ENCODE measurements around the gene GATAD2A. TPM values are rescaled to one million over a fixed set of nuclear protein-coding genes. Genes with fewer than 3 reads are reported as not detected.

The GATAD2A gene
- total and polyA plus RNA-seq, 2 of the 13 experiments (the other 11 are each of a cell fraction or from before 2014, with no cell fraction given): 16.8 to 28.6 TPM

DNA sequence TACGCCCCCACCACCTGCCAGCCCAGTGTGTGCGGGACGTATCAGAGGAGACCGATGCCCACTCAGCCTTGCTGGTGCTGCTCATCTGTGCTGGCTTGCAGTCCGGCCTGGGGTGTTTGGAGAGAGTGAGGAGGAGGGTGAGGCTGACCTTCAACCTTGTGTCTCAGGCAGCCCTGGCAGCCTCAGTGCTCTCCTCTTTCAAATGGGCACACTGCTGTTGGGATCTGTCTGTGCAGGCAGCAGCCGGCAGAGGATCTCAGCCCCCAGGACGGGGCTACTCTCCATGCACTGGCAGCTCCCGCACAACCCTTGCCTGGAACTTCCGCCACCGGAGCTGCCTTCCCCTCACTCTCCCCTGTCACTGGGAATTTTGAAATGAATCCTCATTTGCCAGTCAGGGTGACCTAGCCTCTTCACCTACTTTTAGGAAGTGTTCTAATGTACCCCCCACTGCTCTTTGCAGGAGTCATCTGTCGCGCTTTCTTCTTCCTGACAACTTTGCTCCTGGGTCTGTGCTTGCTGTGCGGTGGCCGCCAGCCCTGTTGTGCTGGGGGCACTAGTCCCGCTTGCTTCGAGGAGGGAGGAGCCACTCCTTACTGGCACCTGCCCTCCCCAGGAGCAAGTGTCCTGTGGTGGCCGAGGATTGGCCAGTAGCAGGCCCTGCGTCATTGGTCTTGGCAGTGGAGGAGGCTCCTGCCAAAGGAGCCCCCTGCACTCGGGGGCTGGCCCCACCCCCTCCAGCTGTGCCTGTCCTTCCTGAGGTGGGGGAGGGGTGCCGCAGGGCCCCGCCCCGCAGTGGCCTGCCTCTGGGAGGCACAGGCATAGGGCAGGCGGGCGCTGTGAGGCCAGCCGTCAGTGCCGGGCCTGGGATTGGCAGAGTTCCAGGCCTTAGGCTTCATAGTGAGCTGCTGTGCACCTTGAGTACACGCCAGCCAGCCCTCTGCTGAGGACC lies 56.5 kb downstream of the GATAD2A start (continued):
- TF ChIP-seq, protein P1, sequence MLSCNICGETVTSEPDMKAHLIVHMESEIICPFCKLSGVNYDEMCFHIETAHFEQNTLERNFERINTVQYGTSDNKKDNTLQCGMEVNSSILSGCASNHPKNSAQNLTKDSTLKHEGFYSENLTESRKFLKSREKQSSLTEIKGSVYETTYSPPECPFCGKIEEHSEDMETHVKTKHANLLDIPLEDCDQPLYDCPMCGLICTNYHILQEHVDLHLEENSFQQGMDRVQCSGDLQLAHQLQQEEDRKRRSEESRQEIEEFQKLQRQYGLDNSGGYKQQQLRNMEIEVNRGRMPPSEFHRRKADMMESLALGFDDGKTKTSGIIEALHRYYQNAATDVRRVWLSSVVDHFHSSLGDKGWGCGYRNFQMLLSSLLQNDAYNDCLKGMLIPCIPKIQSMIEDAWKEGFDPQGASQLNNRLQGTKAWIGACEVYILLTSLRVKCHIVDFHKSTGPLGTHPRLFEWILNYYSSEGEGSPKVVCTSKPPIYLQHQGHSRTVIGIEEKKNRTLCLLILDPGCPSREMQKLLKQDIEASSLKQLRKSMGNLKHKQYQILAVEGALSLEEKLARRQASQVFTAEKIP (CRISPR knock-in tag; IDR thresholded peaks at IDR 0.05; ENCODE audit: borderline replicate concordance): no peak
- TF ChIP-seq, protein P2, sequence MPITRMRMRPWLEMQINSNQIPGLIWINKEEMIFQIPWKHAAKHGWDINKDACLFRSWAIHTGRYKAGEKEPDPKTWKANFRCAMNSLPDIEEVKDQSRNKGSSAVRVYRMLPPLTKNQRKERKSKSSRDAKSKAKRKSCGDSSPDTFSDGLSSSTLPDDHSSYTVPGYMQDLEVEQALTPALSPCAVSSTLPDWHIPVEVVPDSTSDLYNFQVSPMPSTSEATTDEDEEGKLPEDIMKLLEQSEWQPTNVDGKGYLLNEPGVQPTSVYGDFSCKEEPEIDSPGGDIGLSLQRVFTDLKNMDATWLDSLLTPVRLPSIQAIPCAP (CRISPR knock-in tag; IDR thresholded peaks at IDR 0.05; ENCODE audit: low read depth): no peak
- TF ChIP-seq MED8 (CRISPR knock-in tag; IDR thresholded peaks at IDR 0.05; ENCODE audit: insufficient replicate concordance) (no peak), ZBTB38 (CRISPR knock-in tag; IDR thresholded peaks at IDR 0.05) (peak; percentile 25; the same call in 1 of the 2 replicates), ZNF614 (CRISPR knock-in tag; IDR thresholded peaks at IDR 0.05; ENCODE audit: borderline replicate concordance) (no peak), EHMT2 (IDR thresholded peaks at IDR 0.05; ENCODE audit: borderline replicate concordance, low read depth, low read length) (no peak), KDM5A (IDR thresholded peaks at IDR 0.05; ENCODE audit: borderline replicate concordance, low read length) (no peak), TBP (CRISPR knock-in tag; IDR thresholded peaks at IDR 0.05) (no peak), ZNF253 (CRISPR knock-in tag; IDR thresholded peaks at IDR 0.05; ENCODE audit: borderline replicate concordance) (no peak)
- TF ChIP-seq, protein P3, sequence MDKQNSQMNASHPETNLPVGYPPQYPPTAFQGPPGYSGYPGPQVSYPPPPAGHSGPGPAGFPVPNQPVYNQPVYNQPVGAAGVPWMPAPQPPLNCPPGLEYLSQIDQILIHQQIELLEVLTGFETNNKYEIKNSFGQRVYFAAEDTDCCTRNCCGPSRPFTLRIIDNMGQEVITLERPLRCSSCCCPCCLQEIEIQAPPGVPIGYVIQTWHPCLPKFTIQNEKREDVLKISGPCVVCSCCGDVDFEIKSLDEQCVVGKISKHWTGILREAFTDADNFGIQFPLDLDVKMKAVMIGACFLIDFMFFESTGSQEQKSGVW (CRISPR knock-in tag; IDR thresholded peaks at IDR 0.05; ENCODE audit: borderline replicate concordance): no peak
- TF ChIP-seq, protein P4, sequence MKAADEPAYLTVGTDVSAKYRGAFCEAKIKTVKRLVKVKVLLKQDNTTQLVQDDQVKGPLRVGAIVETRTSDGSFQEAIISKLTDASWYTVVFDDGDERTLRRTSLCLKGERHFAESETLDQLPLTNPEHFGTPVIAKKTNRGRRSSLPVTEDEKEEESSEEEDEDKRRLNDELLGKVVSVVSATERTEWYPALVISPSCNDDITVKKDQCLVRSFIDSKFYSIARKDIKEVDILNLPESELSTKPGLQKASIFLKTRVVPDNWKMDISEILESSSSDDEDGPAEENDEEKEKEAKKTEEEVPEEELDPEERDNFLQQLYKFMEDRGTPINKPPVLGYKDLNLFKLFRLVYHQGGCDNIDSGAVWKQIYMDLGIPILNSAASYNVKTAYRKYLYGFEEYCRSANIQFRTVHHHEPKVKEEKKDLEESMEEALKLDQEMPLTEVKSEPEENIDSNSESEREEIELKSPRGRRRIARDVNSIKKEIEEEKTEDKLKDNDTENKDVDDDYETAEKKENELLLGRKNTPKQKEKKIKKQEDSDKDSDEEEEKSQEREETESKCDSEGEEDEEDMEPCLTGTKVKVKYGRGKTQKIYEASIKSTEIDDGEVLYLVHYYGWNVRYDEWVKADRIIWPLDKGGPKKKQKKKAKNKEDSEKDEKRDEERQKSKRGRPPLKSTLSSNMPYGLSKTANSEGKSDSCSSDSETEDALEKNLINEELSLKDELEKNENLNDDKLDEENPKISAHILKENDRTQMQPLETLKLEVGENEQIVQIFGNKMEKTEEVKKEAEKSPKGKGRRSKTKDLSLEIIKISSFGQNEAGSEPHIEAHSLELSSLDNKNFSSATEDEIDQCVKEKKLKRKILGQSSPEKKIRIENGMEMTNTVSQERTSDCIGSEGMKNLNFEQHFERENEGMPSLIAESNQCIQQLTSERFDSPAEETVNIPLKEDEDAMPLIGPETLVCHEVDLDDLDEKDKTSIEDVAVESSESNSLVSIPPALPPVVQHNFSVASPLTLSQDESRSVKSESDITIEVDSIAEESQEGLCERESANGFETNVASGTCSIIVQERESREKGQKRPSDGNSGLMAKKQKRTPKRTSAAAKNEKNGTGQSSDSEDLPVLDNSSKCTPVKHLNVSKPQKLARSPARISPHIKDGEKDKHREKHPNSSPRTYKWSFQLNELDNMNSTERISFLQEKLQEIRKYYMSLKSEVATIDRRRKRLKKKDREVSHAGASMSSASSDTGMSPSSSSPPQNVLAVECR (CRISPR knock-in tag; IDR thresholded peaks at IDR 0.05; ENCODE audit: borderline replicate concordance): peak; percentile 58; the same call in 1 of the 2 replicates
- TF ChIP-seq, protein P5, sequence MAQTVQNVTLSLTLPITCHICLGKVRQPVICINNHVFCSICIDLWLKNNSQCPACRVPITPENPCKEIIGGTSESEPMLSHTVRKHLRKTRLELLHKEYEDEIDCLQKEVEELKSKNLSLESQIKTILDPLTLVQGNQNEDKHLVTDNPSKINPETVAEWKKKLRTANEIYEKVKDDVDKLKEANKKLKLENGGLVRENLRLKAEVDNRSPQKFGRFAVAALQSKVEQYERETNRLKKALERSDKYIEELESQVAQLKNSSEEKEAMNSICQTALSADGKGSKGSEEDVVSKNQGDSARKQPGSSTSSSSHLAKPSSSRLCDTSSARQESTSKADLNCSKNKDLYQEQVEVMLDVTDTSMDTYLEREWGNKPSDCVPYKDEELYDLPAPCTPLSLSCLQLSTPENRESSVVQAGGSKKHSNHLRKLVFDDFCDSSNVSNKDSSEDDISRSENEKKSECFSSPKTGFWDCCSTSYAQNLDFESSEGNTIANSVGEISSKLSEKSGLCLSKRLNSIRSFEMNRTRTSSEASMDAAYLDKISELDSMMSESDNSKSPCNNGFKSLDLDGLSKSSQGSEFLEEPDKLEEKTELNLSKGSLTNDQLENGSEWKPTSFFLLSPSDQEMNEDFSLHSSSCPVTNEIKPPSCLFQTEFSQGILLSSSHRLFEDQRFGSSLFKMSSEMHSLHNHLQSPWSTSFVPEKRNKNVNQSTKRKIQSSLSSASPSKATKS (CRISPR knock-in tag; IDR thresholded peaks at IDR 0.05): no peak
- TF ChIP-seq, protein P6, sequence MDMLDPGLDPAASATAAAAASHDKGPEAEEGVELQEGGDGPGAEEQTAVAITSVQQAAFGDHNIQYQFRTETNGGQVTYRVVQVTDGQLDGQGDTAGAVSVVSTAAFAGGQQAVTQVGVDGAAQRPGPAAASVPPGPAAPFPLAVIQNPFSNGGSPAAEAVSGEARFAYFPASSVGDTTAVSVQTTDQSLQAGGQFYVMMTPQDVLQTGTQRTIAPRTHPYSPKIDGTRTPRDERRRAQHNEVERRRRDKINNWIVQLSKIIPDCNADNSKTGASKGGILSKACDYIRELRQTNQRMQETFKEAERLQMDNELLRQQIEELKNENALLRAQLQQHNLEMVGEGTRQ (IDR thresholded peaks at IDR 0.05; ENCODE audit: low read depth, low read length): no peak
- TF ChIP-seq, protein P6 (CRISPR knock-in tag; IDR thresholded peaks at IDR 0.05; ENCODE audit: borderline replicate concordance): no peak
